Measurements from ENCODE around the gene ARVCF. TPM values are rescaled to one million over a fixed set of nuclear protein-coding genes. Genes with fewer than 3 reads are reported as not detected.

Gene ARVCF
- polyA plus RNA-seq, 6 donors from 2014 or later: 0.24 to 2.5 (median 0.56) TPM; not detected in 1

GRCh38 chr22:19959587-19960490 is 56.8 kb downstream of the ARVCF start:
- Mint-ChIP-seq H3K4me3 (no peak overlapping the region), H3K4me1 (peaks cover 9 to 20% (median 11%) of the 10 kb centered on the region in 3 donors), H3K27ac (peak overlapping the region in 1 of 6 donors; percentile 14), H3K9me3 (no peaks in the 10 kb centered on the region), H3K36me3 (no peaks in the 10 kb centered on the region), H3K27me3 (no peaks in the 10 kb centered on the region)
- DNase-seq: no peak
- no peak for ATAC-seq (ENCODE audit: low read depth in 2 of 2)

GRCh38 chr22:19959043-19959586 is 57.5 kb downstream of the ARVCF start:
- Mint-ChIP-seq H3K4me3 (no peak overlapping the region), H3K9me3 (no peaks in the 10 kb centered on the region), H3K36me3 (no peaks in the 10 kb centered on the region), H3K27me3 (no peaks in the 10 kb centered on the region), H3K27ac (no peak overlapping the region), H3K4me1 (peaks cover 11 to 25% (median 17%) of the 10 kb centered on the region in 3 donors)
- DNase-seq (no peak), ATAC-seq (ENCODE audit: low read depth in 2 of 2) (no peak)

- no peak overlapping the region for H3K4me3 Mint-ChIP-seq
- no peak overlapping the region for H3K27ac Mint-ChIP-seq
- DNase-seq (no peak), ATAC-seq (ENCODE audit: low read depth in 2 of 2) (no peak)
- no peaks in the 10 kb centered on the region for H3K9me3 Mint-ChIP-seq
- H3K4me1 Mint-ChIP-seq: peaks cover 18 to 33% (median 19%) of the 10 kb centered on the region in 3 donors
- no peaks in the 10 kb centered on the region for H3K36me3 Mint-ChIP-seq
- H3K27me3 Mint-ChIP-seq: no peaks in the 10 kb centered on the region
Observed at GRCh38 chr22:19958083-19959042, 58.3 kb downstream of the ARVCF start.

- no peak overlapping the region for H3K4me3 Mint-ChIP-seq
- no peaks in the 10 kb centered on the region for H3K27me3 Mint-ChIP-seq
- DNase-seq (no peak), ATAC-seq (ENCODE audit: low read depth in 2 of 2) (no peak)
- peak overlapping the region in 1 of 6 donors; percentile 44 for H3K27ac Mint-ChIP-seq
- H3K9me3 Mint-ChIP-seq: no peaks in the 10 kb centered on the region
- H3K36me3 Mint-ChIP-seq: no peaks in the 10 kb centered on the region
- H3K4me1 Mint-ChIP-seq: peaks cover 18 to 34% (median 19%) of the 10 kb centered on the region in 3 donors
Observed at GRCh38 chr22:19957445-19957844, 59.2 kb downstream of the ARVCF start.

GRCh38 chr22:19955241-19956128 is 61.1 kb downstream of the ARVCF start:
- ATAC-seq (ENCODE audit: low read depth in 2 of 2): no peak
- Mint-ChIP-seq H3K27me3 (no peaks in the 10 kb centered on the region), H3K9me3 (no peaks in the 10 kb centered on the region), H3K27ac (peak overlapping the region in 2 of 6 donors; percentile 16 to 47), H3K36me3 (no peaks in the 10 kb centered on the region), H3K4me3 (no peak overlapping the region), H3K4me1 (peaks cover 19 to 31% (median 20%) of the 10 kb centered on the region in 3 donors)
- no peak for DNase-seq

- H3K4me3 Mint-ChIP-seq: peak overlapping the region in 1 of 8 donors; percentile 42
- no peak overlapping the region for H3K27ac Mint-ChIP-seq
- H3K4me1 Mint-ChIP-seq: peaks cover 29 to 32% (median 29%) of the 10 kb centered on the region in 3 donors
- H3K27me3 Mint-ChIP-seq: no peaks in the 10 kb centered on the region
- no peaks in the 10 kb centered on the region for H3K9me3 Mint-ChIP-seq
- no peaks in the 10 kb centered on the region for H3K36me3 Mint-ChIP-seq
- no peak for DNase-seq
- no peak for ATAC-seq (ENCODE audit: low read depth in 2 of 2)
Observed at GRCh38 chr22:19951346-19951745, 65.3 kb downstream of the ARVCF start.

GRCh38 chr22:19948057-19948760 is 68.4 kb downstream of the ARVCF start:
- peaks cover 24 to 44% (median 43%) of the 10 kb centered on the region in 3 donors for H3K4me1 Mint-ChIP-seq
- H3K27me3 Mint-ChIP-seq: no peaks in the 10 kb centered on the region
- no peak for ATAC-seq (ENCODE audit: low read depth in 2 of 2)
- peak overlapping the region in 1 of 8 donors; percentile 21 for H3K4me3 Mint-ChIP-seq
- no peaks in the 10 kb centered on the region for H3K9me3 Mint-ChIP-seq
- peak overlapping the region in 3 of 6 donors; percentile 36 to 58 (median 47) for H3K27ac Mint-ChIP-seq
- H3K36me3 Mint-ChIP-seq: no peaks in the 10 kb centered on the region
- no peak for DNase-seq

GRCh38 chr22:19943082-19944026 is 73.3 kb downstream of the ARVCF start:
- H3K27me3 Mint-ChIP-seq: no peaks in the 10 kb centered on the region
- H3K4me3 Mint-ChIP-seq: peak overlapping the region; percentile 91 to 97 (median 96)
- peaks cover 37 to 71% (median 62%) of the 10 kb centered on the region in 3 donors for H3K4me1 Mint-ChIP-seq
- no peaks in the 10 kb centered on the region for H3K9me3 Mint-ChIP-seq
- H3K27ac Mint-ChIP-seq: peak overlapping the region in 5 of 6 donors; percentile 52 to 97 (median 94)
- DNase-seq (no peak), ATAC-seq (ENCODE audit: low read depth in 2 of 2) (no peak)
- no peaks in the 10 kb centered on the region for H3K36me3 Mint-ChIP-seq

- Mint-ChIP-seq H3K4me1 (peaks cover 36 to 67% (median 60%) of the 10 kb centered on the region in 3 donors), H3K4me3 (peak overlapping the region; percentile 91 to 97 (median 96)), H3K9me3 (no peaks in the 10 kb centered on the region), H3K27me3 (no peaks in the 10 kb centered on the region), H3K36me3 (no peaks in the 10 kb centered on the region), H3K27ac (peak overlapping the region; percentile 89 to 97 (median 96))
- ATAC-seq (ENCODE audit: low read depth in 2 of 2): peak; percentile 34 to 57
- DNase-seq: peak; percentile 33
Observed at GRCh38 chr22:19942157-19943081, 74.2 kb downstream of the ARVCF start.

- DNase-seq (peak; percentile 70), ATAC-seq (ENCODE audit: low read depth in 2 of 2) (peak; percentile 87 to 90)
- Mint-ChIP-seq H3K9me3 (peaks cover 0 to 5% (median 2%) of the 10 kb centered on the region in 7 donors), H3K27ac (peak within 1 kb of the TSS; percentile 89 to 97 (median 96)), H3K4me1 (peaks cover 33 to 60% (median 54%) of the 10 kb centered on the region in 3 donors), H3K36me3 (peaks cover 6 to 7% of the 10 kb centered on the region in 2 donors), H3K4me3 (peak within 1 kb of the TSS; percentile 91 to 97 (median 96)), H3K27me3 (no peaks in the 10 kb centered on the region)
Observed at GRCh38 chr22:19941365-19942082, 75.1 kb downstream of the ARVCF start, which contains the start of the genes COMT and TXNRD2. TSS of gene COMT (plus strand) at chr22:19941772. CDS start at chr22:19962527, 20,755 bp downstream. TSS of gene TXNRD2 (minus strand) at chr22:19941818. CDS start at chr22:19941803, 15 bp downstream.
